WERI-Rb-1 (cell line): ENCODE data around the gene GAPT.

Experiments
- DNase-seq: peaks from one replicate; pipeline ENCODE4 v3.0.0-alpha.2; 2020
- H3K27ac ChIP-seq: fragments of 250-450 bp; sonication (Bioruptor Pico); 2 replicates; pipeline ENCODE4 v1.5.1; 2020; ENCODE audit warnings: mild to moderate bottlenecking, moderate library complexity
- H3K27me3 ChIP-seq: fragments of 250-450 bp; sonication (Bioruptor Pico); 2 replicates; pipeline ENCODE4 v1.5.1; 2021; ENCODE audit warnings: mild to moderate bottlenecking, low read depth, moderate library complexity; ENCODE audit not compliant: insufficient read depth, severe bottlenecking
- H3K36me3 ChIP-seq: fragments of 250-450 bp; sonication (Bioruptor Pico); 2 replicates; pipeline ENCODE4 v1.5.1; 2020; ENCODE audit warnings: mild to moderate bottlenecking, moderate library complexity
- H3K4me3 ChIP-seq: 2 replicates; pipeline ENCODE4 v1.5.1; 2011; ENCODE audit warnings: low read depth, mild to moderate bottlenecking, control low read depth, low read length
- H3K9me3 ChIP-seq: fragments of 250-450 bp; sonication (Bioruptor Pico); 2 replicates; pipeline ENCODE4 v1.5.1; 2021; ENCODE audit warnings: mild to moderate bottlenecking, moderate library complexity; ENCODE audit not compliant: severe bottlenecking
- TF ChIP-seq, protein P1 (sequence below): IDR thresholded peaks from 2 replicates; pipeline ENCODE4 v1.5.1; 2011; ENCODE audit warnings: low read depth, mild to moderate bottlenecking, control low read depth, inconsistent platforms, low read length

Gene GAPT

DNA sequence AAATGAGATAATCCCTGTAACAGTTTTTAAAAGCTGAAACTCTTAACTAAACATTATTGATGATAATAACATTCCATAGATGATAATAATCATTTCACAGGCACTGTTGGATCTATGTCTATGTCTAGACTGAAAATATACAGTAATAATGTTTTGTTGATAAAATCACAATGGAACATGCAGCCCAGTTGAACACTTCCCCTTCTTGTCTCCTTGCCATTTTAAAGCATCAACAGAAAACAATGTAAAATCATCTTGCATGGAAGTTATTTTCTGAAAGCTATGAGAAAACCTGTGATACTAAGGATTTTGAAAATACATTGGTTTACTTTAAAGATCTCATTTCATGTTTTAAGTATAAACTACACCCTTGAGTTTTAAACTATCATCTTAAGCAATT lies 1.9 kb downstream of the GAPT start:
- H3K4me3 ChIP-seq: no peak overlapping the region
- no peaks in the 10 kb centered on the region for H3K9me3 ChIP-seq
- TF ChIP-seq, protein P1, sequence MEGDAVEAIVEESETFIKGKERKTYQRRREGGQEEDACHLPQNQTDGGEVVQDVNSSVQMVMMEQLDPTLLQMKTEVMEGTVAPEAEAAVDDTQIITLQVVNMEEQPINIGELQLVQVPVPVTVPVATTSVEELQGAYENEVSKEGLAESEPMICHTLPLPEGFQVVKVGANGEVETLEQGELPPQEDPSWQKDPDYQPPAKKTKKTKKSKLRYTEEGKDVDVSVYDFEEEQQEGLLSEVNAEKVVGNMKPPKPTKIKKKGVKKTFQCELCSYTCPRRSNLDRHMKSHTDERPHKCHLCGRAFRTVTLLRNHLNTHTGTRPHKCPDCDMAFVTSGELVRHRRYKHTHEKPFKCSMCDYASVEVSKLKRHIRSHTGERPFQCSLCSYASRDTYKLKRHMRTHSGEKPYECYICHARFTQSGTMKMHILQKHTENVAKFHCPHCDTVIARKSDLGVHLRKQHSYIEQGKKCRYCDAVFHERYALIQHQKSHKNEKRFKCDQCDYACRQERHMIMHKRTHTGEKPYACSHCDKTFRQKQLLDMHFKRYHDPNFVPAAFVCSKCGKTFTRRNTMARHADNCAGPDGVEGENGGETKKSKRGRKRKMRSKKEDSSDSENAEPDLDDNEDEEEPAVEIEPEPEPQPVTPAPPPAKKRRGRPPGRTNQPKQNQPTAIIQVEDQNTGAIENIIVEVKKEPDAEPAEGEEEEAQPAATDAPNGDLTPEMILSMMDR: no peak
- no peaks in the 10 kb centered on the region for H3K27me3 ChIP-seq
- no peak overlapping the region for H3K27ac ChIP-seq
- H3K36me3 ChIP-seq: no peaks in the 10 kb centered on the region
- no peak for DNase-seq

DNA sequence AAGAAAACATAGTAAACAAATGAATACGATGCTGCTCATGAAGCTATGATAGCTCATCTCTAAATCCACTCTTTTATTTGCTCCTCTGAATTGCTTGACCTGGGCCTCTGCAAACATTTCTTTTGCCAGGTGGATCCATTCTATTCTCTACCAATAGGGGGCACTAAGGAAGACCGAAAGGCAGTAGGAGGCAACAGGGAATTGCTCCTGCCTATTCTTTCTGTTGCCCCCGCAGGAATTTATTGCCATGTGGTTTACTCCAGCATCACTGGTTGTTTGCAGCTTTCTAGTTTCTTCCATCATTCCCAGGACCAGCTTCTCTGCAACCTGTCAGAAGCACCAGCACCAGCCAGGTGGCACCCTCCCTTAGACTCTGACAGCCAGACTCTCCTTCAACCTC lies 5.3 kb downstream of the GAPT start:
- DNase-seq: no peak

DNA sequence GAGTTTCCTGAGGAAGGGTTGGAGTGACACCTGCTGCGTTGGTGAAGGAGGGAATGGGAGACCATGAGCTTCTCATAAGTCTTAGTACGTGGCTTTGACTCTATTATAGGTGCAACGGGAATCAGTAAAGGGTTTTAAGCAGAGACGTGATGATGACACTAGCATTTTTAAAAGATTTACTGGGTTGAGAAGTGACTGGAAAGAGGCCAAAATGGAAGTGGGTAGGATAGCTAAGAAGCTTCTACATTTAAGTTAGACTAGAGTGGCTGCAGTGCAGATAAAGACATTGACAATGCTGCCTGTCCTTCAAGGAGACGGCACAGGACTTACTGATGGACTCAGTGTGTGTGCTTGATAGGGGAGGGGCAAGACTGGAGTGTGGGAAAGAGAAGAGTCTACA lies 6.2 kb downstream of the GAPT start:
- no peak overlapping the region for H3K27ac ChIP-seq
- no peaks in the 10 kb centered on the region for H3K36me3 ChIP-seq
- H3K27me3 ChIP-seq: no peaks in the 10 kb centered on the region
- no peaks in the 10 kb centered on the region for H3K9me3 ChIP-seq
- no peak for DNase-seq
- TF ChIP-seq, protein P1: no peak
- H3K4me3 ChIP-seq: no peak overlapping the region

More for the DNA sequence above, 5.3 kb downstream of the GAPT start:
- no peak overlapping the region for H3K27ac ChIP-seq
- H3K27me3 ChIP-seq: no peaks in the 10 kb centered on the region
- H3K9me3 ChIP-seq: no peaks in the 10 kb centered on the region
- no peaks in the 10 kb centered on the region for H3K36me3 ChIP-seq
- no peak overlapping the region for H3K4me3 ChIP-seq
- TF ChIP-seq, protein P1: peak; percentile 45; the same call in 1 of the 2 replicates

DNA sequence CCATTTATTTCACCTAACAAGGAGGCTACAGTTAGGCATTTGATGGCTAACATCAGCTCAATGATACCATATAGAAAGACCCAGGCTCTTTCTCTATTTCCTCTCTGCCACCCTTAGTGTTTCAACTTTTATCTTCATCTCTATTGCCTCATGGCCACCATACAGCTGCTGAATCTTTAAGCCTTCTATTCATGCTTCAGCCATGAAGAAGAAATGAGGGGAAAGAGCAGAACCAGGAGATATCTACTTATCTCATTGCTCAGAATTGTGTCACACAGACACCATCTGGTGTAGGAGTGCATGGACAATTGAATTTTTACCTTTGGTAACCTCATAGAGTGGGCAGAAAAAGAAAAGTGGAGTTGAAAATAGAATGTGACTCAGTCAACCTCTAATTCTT lies 6.7 kb downstream of the GAPT start:
- Histone ChIP-seq H3K27me3 (no peaks in the 10 kb centered on the region), H3K27ac (no peak overlapping the region), H3K36me3 (no peaks in the 10 kb centered on the region), H3K9me3 (no peaks in the 10 kb centered on the region), H3K4me3 (no peak overlapping the region)
- TF ChIP-seq, protein P1: no peak
- DNase-seq: no peak

DNA sequence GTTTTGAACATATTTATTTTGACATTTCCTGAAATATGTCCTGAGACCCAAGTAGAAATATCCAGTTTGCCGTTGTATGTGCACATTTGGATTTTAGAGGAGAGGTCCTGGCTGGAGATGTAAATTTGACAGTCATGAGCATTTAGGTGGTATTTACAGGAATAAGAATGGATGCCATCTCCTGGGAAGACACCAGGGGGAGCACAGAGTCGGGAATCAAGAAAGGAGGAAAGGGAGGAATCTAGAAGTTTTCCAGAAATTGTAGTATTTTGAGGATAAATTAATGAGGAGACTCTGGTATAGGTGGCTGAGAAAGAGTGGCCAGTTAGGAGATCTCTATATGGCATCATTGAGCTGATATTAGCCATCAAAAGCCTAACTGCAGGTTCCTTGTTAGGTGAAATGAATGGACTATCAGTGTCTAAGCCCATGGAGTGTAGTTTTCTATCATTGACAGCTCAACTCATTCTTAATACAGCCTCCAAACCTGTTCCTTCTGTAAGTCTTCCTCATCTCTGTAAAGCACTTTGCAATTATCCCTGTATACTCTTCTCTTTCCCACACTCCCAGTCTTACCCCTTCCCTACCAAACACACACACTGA lies 7.2 kb downstream of the GAPT start:
- Histone ChIP-seq H3K9me3 (no peaks in the 10 kb centered on the region), H3K27me3 (no peaks in the 10 kb centered on the region), H3K27ac (no peak overlapping the region), H3K36me3 (no peaks in the 10 kb centered on the region), H3K4me3 (no peak overlapping the region)
- peak; percentile 48 for DNase-seq
- TF ChIP-seq, protein P1: peak; percentile 59

GRCh38 chr5:58499231-58499630 lies 8.0 kb downstream of the GAPT start:
- no peaks in the 10 kb centered on the region for H3K27me3 ChIP-seq
- no peak overlapping the region for H3K4me3 ChIP-seq
- no peaks in the 10 kb centered on the region for H3K9me3 ChIP-seq
- no peak overlapping the region for H3K27ac ChIP-seq
- no peak for DNase-seq
- H3K36me3 ChIP-seq: no peaks in the 10 kb centered on the region
- TF ChIP-seq, protein P1: no peak
